ENCODE results near the gene DSCAM.

DNA sequence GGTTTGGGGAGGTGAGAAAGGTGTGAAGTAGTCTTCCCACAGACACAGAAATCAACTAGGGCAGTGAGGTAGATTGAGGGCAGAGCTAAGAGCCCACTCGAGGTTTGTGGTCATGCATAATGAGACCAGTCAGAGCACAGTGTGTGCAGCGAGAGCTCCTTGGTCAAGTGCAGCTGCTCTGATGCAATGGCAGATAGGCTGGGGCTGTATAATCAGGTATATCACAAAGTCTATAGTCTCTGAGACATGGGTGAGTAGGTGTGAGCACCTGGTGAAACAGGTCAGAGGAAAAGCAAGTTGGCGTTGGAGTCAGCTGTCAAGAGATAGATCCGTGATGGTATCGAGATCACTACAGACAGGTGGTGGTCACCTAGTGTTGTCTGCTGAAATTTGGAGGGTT is 17.6 kb downstream of the DSCAM start:
- TF ChIP-seq, protein P1, sequence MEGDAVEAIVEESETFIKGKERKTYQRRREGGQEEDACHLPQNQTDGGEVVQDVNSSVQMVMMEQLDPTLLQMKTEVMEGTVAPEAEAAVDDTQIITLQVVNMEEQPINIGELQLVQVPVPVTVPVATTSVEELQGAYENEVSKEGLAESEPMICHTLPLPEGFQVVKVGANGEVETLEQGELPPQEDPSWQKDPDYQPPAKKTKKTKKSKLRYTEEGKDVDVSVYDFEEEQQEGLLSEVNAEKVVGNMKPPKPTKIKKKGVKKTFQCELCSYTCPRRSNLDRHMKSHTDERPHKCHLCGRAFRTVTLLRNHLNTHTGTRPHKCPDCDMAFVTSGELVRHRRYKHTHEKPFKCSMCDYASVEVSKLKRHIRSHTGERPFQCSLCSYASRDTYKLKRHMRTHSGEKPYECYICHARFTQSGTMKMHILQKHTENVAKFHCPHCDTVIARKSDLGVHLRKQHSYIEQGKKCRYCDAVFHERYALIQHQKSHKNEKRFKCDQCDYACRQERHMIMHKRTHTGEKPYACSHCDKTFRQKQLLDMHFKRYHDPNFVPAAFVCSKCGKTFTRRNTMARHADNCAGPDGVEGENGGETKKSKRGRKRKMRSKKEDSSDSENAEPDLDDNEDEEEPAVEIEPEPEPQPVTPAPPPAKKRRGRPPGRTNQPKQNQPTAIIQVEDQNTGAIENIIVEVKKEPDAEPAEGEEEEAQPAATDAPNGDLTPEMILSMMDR (IDR thresholded peaks at IDR 0.05), result no peak
- no peak for TF ChIP-seq POLR2A (IDR thresholded peaks at IDR 0.05)

Measured in Peyer's patch (tissue), 4 donors.